GM19193 (cell line): ENCODE results near the gene PTGFRN.

Source experiments
- POLR2A ChIP-seq: IDR thresholded peaks from 4 replicates; pipeline ENCODE4 v1.6.1; 2011; ENCODE audit not compliant: insufficient read depth, insufficient read length; ENCODE audit errors: extremely low read depth

PTGFRN gene

DNA sequence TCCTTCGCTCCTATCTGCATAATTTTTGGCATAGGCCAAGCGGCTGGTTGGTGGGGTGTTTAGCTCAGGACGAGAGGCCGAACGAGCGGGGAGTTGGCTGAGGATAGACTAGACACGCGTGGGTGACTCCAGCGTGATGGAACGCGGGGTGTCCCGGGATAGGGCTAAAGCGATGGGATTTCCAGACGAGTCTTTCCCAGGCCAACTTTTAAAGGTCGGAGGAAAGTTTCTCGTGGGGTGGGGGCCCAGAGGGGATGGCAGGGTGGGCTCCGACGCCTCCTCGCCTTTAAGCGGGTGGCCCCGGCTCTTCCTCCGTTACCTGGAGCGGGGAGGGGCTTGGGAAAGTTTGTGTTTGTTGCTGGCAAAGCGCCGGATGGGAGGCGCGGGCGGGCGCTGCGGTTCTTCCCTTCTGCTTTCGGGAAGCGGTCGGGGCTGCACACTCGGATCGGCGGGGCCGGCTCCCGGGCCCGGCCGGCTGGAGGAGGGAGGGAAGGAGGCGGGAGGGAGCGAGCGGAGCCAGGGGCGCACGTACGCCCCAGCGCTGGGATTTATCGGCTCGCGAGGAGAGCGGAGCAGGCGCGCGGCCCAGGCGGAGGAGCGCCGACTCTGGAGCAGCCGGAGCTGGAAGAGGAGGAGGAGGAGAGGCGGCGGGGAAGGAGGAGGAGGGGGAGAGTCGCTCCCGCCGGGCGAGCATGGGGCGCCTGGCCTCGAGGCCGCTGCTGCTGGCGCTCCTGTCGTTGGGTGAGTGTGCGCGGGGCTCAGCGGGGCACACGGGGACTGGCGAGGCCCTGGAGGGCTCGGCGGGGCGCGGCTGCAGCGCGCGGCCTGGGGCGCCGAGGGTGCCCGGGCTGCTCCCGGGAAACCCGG lies at the start of gene PTGFRN:
PTGFRN (plus strand) TSS at position 405 of the 867 bp plus-strand sequence; CDS start at position 693, 288 bp downstream.
- no peak for TF ChIP-seq POLR2A

GRCh38 chr1:116861137-116861536 lies 48.6 kb upstream of the PTGFRN start:
- TF ChIP-seq POLR2A = no peak

- TF ChIP-seq POLR2A = no peak
Measured at GRCh38 chr1:116868385-116868784, 41.3 kb upstream of the PTGFRN start.

GRCh38 chr1:116869611-116870010 lies 40.1 kb upstream of the PTGFRN start:
- TF ChIP-seq POLR2A = no peak

- no peak for TF ChIP-seq POLR2A
Measured at GRCh38 chr1:116870300-116870699, 39.4 kb upstream of the PTGFRN start.

DNA sequence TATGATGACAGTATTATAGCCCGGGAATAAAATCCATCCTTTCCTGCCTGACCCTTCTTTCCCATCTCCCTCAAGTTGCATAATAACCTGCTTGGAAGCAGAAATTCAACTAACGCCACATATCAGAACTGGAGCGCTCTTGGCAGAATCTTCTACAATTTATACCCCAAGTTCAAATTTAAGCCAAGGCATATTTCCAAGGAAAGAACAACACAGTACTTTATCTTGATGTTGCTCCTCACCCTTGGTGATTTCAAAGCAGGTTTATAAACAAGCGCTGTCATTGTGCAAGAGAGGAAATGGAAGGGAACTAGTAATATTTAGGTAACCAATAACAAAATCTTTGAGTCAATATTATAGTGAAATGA lies 38.0 kb upstream of the PTGFRN start:
- TF ChIP-seq POLR2A = no peak

DNA sequence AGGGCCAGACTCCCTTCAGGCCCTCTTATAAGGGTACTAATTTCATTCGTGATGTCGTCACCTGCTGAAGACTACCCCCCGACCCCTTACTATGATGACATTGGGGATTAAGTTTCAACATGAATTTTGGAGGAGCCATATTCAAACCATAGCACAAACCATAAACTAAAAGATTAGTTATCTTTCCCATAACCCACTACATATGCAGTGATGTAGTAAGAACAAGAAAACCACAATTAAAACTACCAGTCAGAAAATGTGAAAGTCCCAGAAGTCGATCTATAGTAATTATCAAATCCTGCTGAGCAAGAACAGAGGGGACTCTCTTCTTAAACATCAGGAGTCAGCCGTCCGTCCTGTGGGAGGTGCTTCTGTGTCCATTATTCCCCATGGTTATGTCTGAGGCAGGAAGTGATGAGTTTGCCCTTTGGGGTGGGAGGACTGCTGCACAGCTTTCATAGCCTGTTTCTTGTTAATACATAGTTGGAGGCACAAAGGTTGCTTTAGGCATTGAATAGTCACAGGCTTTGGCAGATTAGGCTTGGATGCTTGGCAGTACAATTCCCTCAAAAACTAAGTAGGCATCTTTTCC lies 35.9 kb upstream of the PTGFRN start:
- TF ChIP-seq POLR2A = no peak

DNA sequence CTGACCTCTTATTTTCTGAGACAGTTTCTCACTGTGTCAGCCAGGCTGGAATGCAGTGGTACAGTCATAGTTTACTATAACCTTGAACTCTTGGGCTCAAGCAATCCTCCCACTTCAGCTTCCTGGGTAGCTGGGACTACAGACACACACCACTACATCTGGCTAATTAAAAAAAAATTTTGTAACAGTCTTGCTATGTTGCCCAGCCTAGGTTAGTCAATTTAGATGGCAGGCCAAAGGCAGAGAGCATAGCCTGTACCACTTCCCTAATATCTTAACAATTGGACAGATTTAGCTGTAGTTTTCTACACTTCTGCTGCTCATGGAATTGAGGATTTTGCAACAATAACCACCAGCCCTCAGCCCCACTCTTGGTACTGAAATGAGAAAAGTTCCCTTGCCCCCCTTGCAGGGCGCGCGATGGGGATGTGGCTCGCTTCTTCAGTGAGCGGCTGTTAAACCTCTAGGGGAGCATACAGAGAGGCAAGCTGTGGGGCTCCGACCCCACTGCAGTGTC lies 34.9 kb upstream of the PTGFRN start:
- no peak for TF ChIP-seq POLR2A

GRCh38 chr1:116875391-116875790 lies 34.3 kb upstream of the PTGFRN start:
- no peak for TF ChIP-seq POLR2A

GRCh38 chr1:116877141-116877818 lies 32.4 kb upstream of the PTGFRN start:
- TF ChIP-seq POLR2A = no peak

DNA sequence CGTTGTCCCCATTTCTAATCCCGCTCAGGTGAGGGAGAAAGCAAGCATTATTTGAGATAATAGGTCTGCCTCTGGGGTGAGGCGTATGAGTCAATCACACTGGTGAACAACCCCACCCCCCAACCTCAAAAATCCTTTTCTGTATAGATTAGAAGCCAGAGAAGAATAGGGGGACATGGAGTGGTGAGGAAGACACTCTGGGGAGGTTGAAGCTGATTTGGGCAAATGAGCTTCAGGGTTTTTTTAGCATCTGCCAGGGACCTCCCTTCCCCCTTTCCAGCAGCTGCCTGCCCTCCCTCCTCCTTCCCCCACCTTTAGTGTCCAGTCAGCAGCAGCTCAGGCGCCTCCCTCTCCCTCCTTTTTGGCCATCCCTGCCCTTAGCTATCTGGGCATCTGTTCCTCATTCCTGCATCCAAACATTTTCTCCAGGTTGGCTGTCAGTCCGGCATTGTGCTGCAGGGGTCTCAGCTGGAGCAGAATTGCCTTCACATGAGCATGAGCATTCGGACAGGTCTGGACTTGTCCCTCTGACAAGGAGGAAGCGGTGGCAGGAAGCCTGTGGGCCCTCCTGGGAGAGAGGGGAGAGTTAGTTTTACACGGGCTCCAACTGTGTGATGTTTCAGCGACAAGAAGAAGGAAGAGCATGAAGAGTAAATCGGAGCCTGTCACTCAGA lies 30.8 kb upstream of the PTGFRN start:
- no peak for TF ChIP-seq POLR2A

DNA sequence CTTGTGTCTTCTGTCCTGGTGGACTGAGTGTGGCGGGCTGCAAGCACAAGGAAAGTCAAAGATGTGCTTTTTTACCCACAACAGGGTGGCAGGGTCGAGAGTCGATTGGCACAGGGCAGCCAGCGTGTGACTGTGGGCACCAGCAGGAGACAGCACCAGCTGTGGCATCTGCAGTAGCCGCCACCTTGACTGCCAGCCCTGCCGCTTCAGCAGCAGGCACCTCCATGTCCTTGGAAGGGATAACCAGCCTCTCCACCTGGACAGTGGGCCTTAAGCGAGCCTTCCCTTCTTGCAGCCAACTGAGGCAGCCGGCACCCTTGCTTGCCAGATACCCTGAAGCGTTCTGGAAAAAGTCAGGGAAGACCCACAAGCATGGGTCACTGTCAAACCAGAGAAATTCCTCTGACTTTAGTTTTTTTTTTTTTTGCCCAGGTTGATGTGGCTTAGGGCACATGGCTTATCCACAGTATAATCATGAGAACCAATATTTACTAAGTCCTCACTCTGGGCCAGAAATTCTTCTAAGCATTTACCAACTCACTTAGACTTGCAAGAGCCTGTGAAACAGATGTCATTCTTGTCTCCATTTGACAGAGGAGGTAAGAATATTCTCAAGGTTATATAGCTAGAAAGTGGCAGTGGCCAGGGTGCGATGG lies 30.1 kb upstream of the PTGFRN start:
- TF ChIP-seq POLR2A = no peak

GRCh38 chr1:116880917-116881316 lies 28.8 kb upstream of the PTGFRN start:
- no peak for TF ChIP-seq POLR2A

- no peak for TF ChIP-seq POLR2A
Measured at GRCh38 chr1:116881879-116882520, 27.7 kb upstream of the PTGFRN start.
